Measurements from ENCODE around the gene PLCB4.

- TF ChIP-seq, protein P1, sequence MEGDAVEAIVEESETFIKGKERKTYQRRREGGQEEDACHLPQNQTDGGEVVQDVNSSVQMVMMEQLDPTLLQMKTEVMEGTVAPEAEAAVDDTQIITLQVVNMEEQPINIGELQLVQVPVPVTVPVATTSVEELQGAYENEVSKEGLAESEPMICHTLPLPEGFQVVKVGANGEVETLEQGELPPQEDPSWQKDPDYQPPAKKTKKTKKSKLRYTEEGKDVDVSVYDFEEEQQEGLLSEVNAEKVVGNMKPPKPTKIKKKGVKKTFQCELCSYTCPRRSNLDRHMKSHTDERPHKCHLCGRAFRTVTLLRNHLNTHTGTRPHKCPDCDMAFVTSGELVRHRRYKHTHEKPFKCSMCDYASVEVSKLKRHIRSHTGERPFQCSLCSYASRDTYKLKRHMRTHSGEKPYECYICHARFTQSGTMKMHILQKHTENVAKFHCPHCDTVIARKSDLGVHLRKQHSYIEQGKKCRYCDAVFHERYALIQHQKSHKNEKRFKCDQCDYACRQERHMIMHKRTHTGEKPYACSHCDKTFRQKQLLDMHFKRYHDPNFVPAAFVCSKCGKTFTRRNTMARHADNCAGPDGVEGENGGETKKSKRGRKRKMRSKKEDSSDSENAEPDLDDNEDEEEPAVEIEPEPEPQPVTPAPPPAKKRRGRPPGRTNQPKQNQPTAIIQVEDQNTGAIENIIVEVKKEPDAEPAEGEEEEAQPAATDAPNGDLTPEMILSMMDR (conservative IDR thresholded peaks at IDR 0.05): no peak; the same call in 1 of the 2 replicates
- TF ChIP-seq EZH2 (IDR thresholded peaks at IDR 0.05; ENCODE audit: low read depth): no peak
Observed at GRCh38 chr20:9458138-9458796, 389.4 kb downstream of the PLCB4 start.

Data from PC-9 (cell line).